ENCODE results near the gene CACNA1A. TPM values are rescaled to one million over a fixed set of nuclear protein-coding genes. Genes with fewer than 3 reads are reported as not detected.

Gene CACNA1A
- total and polyA plus RNA-seq, 2 experiments from 2014 or later: 3.0 to 8.5 TPM

- H4K20me1 ChIP-seq (ENCODE audit: insufficient read depth): no peaks in the 10 kb centered on the region
- in situ Hi-C loops (cut with MboI): no loop called here
- H3K27me3 ChIP-seq (replicated peaks; ENCODE audit: insufficient read depth): no peaks in the 10 kb centered on the region
- DNase-seq: no peak
- H3K9me2 ChIP-seq (ENCODE audit: insufficient read depth): no peaks in the 10 kb centered on the region
- peak overlapping the region; percentile 60 for H2AFZ ChIP-seq
- peaks cover 56% of the 10 kb centered on the region for H3F3A ChIP-seq (ENCODE audit: insufficient read depth)
- WGBS, 2 experiments (ENCODE audit: low coverage in 1 of 2, low lambda C conversion rate in 2 of 2, missing lambda C conversion rate in 2 of 2): 77 to 79% methylated on average over 19 of the region's 19 CpGs
- H3K79me2 ChIP-seq (ENCODE audit: insufficient read depth): peaks cover 7% of the 10 kb centered on the region; the same call in 1 of the 2 replicates
- H3K4me1 ChIP-seq (ENCODE audit: insufficient read depth): peaks cover 75% of the 10 kb centered on the region
- no peaks in the 10 kb centered on the region for H3K36me3 ChIP-seq (ENCODE audit: low read depth)
- no peak for TF ChIP-seq EZH2phosphoT487 (IDR thresholded peaks at IDR 0.05; ENCODE audit: insufficient read depth, low read depth)
- no peak for TF ChIP-seq EZH2 (IDR thresholded peaks at IDR 0.05; ENCODE audit: insufficient read depth, poor library complexity, severe bottlenecking)
- no peak overlapping the region for H3K4me3 ChIP-seq
- H3K4me2 ChIP-seq (ENCODE audit: unreplicated experiment): no peak overlapping the region
- peak overlapping the region; percentile 91 for H3K27ac ChIP-seq
- no peaks in the 10 kb centered on the region for H3K9me3 ChIP-seq (ENCODE audit: low read depth)
- H3K9ac ChIP-seq: peak overlapping the region; percentile 80
Observed at GRCh38 chr19:13165162-13165997, 340.9 kb downstream of the CACNA1A start.

DNA sequence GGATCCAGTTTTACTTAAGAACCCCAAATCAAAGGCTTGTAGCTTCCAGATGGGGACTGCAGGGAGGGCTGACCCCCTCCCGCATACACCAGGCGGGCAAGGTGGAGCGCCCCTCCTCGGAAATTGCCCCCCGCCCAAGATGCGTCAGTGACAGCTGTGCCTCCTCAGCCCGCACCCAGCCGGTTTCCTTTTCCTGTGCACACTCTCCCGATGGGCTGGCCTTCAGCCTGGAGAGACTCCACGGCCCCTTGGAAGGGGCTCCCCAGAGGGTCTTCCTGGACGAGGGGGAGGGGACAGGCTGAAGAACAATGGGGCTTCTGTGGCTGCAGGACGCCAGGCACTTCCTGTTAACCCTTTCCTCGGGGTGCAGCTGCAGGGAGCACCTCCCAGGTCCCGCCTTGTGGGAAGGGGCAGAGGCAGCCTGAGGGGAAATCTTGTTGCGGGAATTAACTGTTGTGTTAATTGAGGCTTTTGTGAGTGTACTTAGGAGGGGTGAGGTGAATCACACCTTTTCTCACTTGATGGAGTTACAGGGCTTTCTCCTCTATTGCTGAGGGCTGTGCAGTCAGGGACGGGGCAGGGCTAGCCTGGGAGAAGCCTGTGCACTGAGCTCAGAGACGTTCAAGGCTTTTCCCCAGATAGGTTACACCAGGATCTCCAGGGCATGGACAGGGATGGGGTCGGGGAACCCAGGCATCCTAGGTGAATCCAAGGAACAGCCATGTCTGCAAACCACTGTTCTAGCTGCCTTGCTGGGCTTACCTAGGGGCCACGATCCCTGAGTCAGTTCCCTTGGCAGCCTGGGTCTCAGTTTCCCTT, 341.7 kb downstream of the CACNA1A start:
- in situ Hi-C loops (cut with MboI): no loop called here
- H3K9me3 ChIP-seq (ENCODE audit: low read depth): no peaks in the 10 kb centered on the region
- peaks cover 60% of the 10 kb centered on the region for H3F3A ChIP-seq (ENCODE audit: insufficient read depth)
- peak overlapping the region; percentile 60 for H3K4me3 ChIP-seq
- H3K79me2 ChIP-seq (ENCODE audit: insufficient read depth): peaks cover 7% of the 10 kb centered on the region; the same call in 1 of the 2 replicates
- H3K27me3 ChIP-seq (replicated peaks; ENCODE audit: insufficient read depth): no peaks in the 10 kb centered on the region
- peak; percentile 59 for DNase-seq
- peak overlapping the region; percentile 60 for H2AFZ ChIP-seq
- peaks cover 72% of the 10 kb centered on the region for H3K4me1 ChIP-seq (ENCODE audit: insufficient read depth)
- H3K4me2 ChIP-seq (ENCODE audit: unreplicated experiment): peak overlapping the region; percentile 81
- H3K36me3 ChIP-seq (ENCODE audit: low read depth): no peaks in the 10 kb centered on the region
- WGBS, 2 experiments (ENCODE audit: low coverage in 1 of 2, low lambda C conversion rate in 2 of 2, missing lambda C conversion rate in 2 of 2): 14 to 19% methylated on average over 19 of the region's 19 CpGs
- TF ChIP-seq EZH2phosphoT487 (IDR thresholded peaks at IDR 0.05; ENCODE audit: insufficient read depth, low read depth) (no peak), EZH2 (IDR thresholded peaks at IDR 0.05; ENCODE audit: insufficient read depth, poor library complexity, severe bottlenecking) (no peak)
- no peaks in the 10 kb centered on the region for H4K20me1 ChIP-seq (ENCODE audit: insufficient read depth)
- peak overlapping the region; percentile 80 for H3K9ac ChIP-seq
- no peaks in the 10 kb centered on the region for H3K9me2 ChIP-seq (ENCODE audit: insufficient read depth)
- H3K27ac ChIP-seq: peak overlapping the region; percentile 91

- in situ Hi-C loops (cut with MboI): no loop called here
- Histone ChIP-seq H3K4me3 (peak overlapping the region; percentile 60), H2AFZ (peak overlapping the region; percentile 60), H3K27me3 (replicated peaks; ENCODE audit: insufficient read depth) (no peaks in the 10 kb centered on the region), H3K9me2 (ENCODE audit: insufficient read depth) (no peaks in the 10 kb centered on the region), H3K4me2 (ENCODE audit: unreplicated experiment) (peak overlapping the region; percentile 81), H3K36me3 (ENCODE audit: low read depth) (no peaks in the 10 kb centered on the region), H3K79me2 (ENCODE audit: insufficient read depth) (peaks cover 7% of the 10 kb centered on the region; the same call in 1 of the 2 replicates), H3K4me1 (ENCODE audit: insufficient read depth) (peaks cover 66% of the 10 kb centered on the region), H3K9ac (peak overlapping the region; percentile 80), H3F3A (ENCODE audit: insufficient read depth) (peaks cover 53% of the 10 kb centered on the region), H3K27ac (peak overlapping the region; percentile 91), H3K9me3 (ENCODE audit: low read depth) (no peaks in the 10 kb centered on the region), H4K20me1 (ENCODE audit: insufficient read depth) (no peaks in the 10 kb centered on the region)
- peak; percentile 95 for DNase-seq
- TF ChIP-seq EZH2 (IDR thresholded peaks at IDR 0.05; ENCODE audit: insufficient read depth, poor library complexity, severe bottlenecking) (no peak), EZH2phosphoT487 (IDR thresholded peaks at IDR 0.05; ENCODE audit: insufficient read depth, low read depth) (no peak)
- WGBS, 2 experiments (ENCODE audit: low coverage in 1 of 2, low lambda C conversion rate in 2 of 2, missing lambda C conversion rate in 2 of 2): 1 to 2% methylated on average over 20 of the region's 20 CpGs
Observed at GRCh38 chr19:13163609-13164342, 342.5 kb downstream of the CACNA1A start.

Data from GM23248 (cell line).